Measurements from ENCODE around the gene MVB12B. TPM values are rescaled to one million over a fixed set of nuclear protein-coding genes. Genes with fewer than 3 reads are reported as not detected.

MVB12B gene
- total RNA-seq, 1 experiment from 2014 or later, result 5.8 TPM

GRCh38 chr9:126302730-126303129 is 23.9 kb upstream of the MVB12B start:
- no CpG with 5 or more reads among the region's 1 CpG for whole genome bisulfite sequencing (ENCODE audit: extremely low coverage, insufficient read length, low lambda C conversion rate)
- no peaks in the 10 kb centered on the region for H3K79me1 ChIP-seq (ENCODE audit: insufficient read depth, low read depth, low read length, poor library complexity, severe bottlenecking)
- H3K27me3 ChIP-seq (ENCODE audit: insufficient read depth, low read length), result no peaks in the 10 kb centered on the region
- H3K18ac ChIP-seq (ENCODE audit: insufficient read length, low read depth, low read length), result no peak overlapping the region
- no peak overlapping the region for H2BK20ac ChIP-seq (ENCODE audit: low read depth, low read length, poor library complexity, severe bottlenecking)
- Mint-ChIP-seq H3K27ac (no peak overlapping the region), H3K4me3 (no peak overlapping the region), H3K9me3 (no peaks in the 10 kb centered on the region), H3K27me3 (ENCODE audit: low read depth) (no peaks in the 10 kb centered on the region; the same call in 1 of the 2 replicates), H3K36me3 (ENCODE audit: insufficient read depth in 1 of 3, low read depth in 3 of 3) (no peaks in the 10 kb centered on the region), H3K4me1 (peaks cover 0 to 11% of the 10 kb centered on the region in 2 experiments; a peak in 3 of 4 replicates)
- H3K79me2 ChIP-seq (ENCODE audit: insufficient read depth, low read length), result no peaks in the 10 kb centered on the region
- no peaks in the 10 kb centered on the region for H4K20me1 ChIP-seq (ENCODE audit: control insufficient read depth, insufficient read depth, insufficient read length)
- no peak for DNase-seq
- H3K56ac ChIP-seq (ENCODE audit: insufficient read length, low read depth, low read length), result no peak overlapping the region
- no peaks in the 10 kb centered on the region for H3K23me2 ChIP-seq (ENCODE audit: insufficient read length, low read depth, low read length, poor library complexity, severe bottlenecking)
- H2AFZ ChIP-seq (ENCODE audit: low read length), result no peak overlapping the region
- no peak overlapping the region for H2BK15ac ChIP-seq (ENCODE audit: low read depth, low read length)
- no peak overlapping the region for H3K27ac ChIP-seq (ENCODE audit: insufficient read length, low read depth, low read length)
- no peaks in the 10 kb centered on the region for H3K9me3 ChIP-seq (ENCODE audit: control insufficient read depth, low read depth, low read length)
- no peak overlapping the region for H3K4ac ChIP-seq (ENCODE audit: low read depth, low read length)
- no peak overlapping the region for H2BK12ac ChIP-seq (ENCODE audit: insufficient read length, low read depth, low read length)
- no peak overlapping the region for H2BK5ac ChIP-seq (ENCODE audit: insufficient read length, low read length)
- H2AK5ac ChIP-seq (ENCODE audit: insufficient read length, low read length), result no peak overlapping the region
- no peak overlapping the region for H2BK120ac ChIP-seq (ENCODE audit: low read depth, low read length, poor library complexity, severe bottlenecking)
- H4K91ac ChIP-seq (ENCODE audit: insufficient read length, low read depth, low read length), result no peak overlapping the region
- no peak overlapping the region for H3K14ac ChIP-seq (ENCODE audit: insufficient read depth, low read length)
- H3T11ph ChIP-seq (ENCODE audit: low read length), result no peak overlapping the region
- H3K23ac ChIP-seq (ENCODE audit: insufficient read length, low read depth, low read length), result no peak overlapping the region
- no peak overlapping the region for H3K4me2 ChIP-seq (ENCODE audit: insufficient read depth, insufficient read length, low read length)
- TF ChIP-seq, protein P1, sequence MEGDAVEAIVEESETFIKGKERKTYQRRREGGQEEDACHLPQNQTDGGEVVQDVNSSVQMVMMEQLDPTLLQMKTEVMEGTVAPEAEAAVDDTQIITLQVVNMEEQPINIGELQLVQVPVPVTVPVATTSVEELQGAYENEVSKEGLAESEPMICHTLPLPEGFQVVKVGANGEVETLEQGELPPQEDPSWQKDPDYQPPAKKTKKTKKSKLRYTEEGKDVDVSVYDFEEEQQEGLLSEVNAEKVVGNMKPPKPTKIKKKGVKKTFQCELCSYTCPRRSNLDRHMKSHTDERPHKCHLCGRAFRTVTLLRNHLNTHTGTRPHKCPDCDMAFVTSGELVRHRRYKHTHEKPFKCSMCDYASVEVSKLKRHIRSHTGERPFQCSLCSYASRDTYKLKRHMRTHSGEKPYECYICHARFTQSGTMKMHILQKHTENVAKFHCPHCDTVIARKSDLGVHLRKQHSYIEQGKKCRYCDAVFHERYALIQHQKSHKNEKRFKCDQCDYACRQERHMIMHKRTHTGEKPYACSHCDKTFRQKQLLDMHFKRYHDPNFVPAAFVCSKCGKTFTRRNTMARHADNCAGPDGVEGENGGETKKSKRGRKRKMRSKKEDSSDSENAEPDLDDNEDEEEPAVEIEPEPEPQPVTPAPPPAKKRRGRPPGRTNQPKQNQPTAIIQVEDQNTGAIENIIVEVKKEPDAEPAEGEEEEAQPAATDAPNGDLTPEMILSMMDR (conservative IDR thresholded peaks at IDR 0.05), result no peak
- H3K4me1 ChIP-seq (ENCODE audit: insufficient read depth, low read length), result no peaks in the 10 kb centered on the region
- H3K9ac ChIP-seq (ENCODE audit: extremely low read depth, insufficient read length, low read length), result no peak overlapping the region
- H4K8ac ChIP-seq (replicated peaks; ENCODE audit: insufficient read length, low read depth, low read length), result no peak overlapping the region
- H4K5ac ChIP-seq (ENCODE audit: insufficient read length, low read depth, low read length), result no peak overlapping the region
